SU-DHL-6 (cell line): ENCODE data around the gene CDC42EP3.

Source experiments
- CTCF ChIP-seq: fragments of 200-600 bp; sonication (generic); IDR thresholded peaks from one replicate; pipeline ENCODE4 v1.5.1; 2017; ENCODE audit warnings: antibody characterized with exemption, mild to moderate bottlenecking, low read length, moderate library complexity; ENCODE audit not compliant: insufficient read depth, poor library complexity, severe bottlenecking
- EZH2phosphoT487 ChIP-seq: fragments of 200-600 bp; sonication (generic), shearing (Covaris generic); conservative IDR thresholded peaks from 2 replicates; pipeline ENCODE4 v1.6.1; 2018; ENCODE audit warnings: mild to moderate bottlenecking, antibody characterized with exemption, low read length, moderate library complexity, mixed read lengths

- TF ChIP-seq CTCF (no peak), EZH2phosphoT487 (no peak)
Observed at GRCh38 chr2:37676274-37676673, 4.8 kb upstream of the CDC42EP3 start.
